Osteocyte (in vitro differentiated cells): ENCODE data around the gene TMEM109. TPM values are rescaled to one million over a fixed set of nuclear protein-coding genes. Genes with fewer than 3 reads are reported as not detected.

Experiments
- DNase-seq: peaks from one replicate; pipeline ENCODE4 v3.0.0; 2021; ENCODE audit warnings: mixed read lengths; ENCODE audit not compliant: unreplicated experiment; ENCODE audit errors: extremely low spot score
- H3K27ac Mint-ChIP-seq: one replicate; pipeline ENCODE4 v1.8.0; 2021; ENCODE audit warnings: mild to moderate bottlenecking, mixed read lengths; ENCODE audit not compliant: unreplicated experiment
- H3K27me3 Mint-ChIP-seq: one replicate; pipeline ENCODE4 v1.8.0; 2021; ENCODE audit warnings: mixed read lengths; ENCODE audit not compliant: unreplicated experiment
- H3K36me3 Mint-ChIP-seq: one replicate; pipeline ENCODE4 v1.8.0; 2021; ENCODE audit warnings: mixed read lengths; ENCODE audit not compliant: unreplicated experiment
- H3K4me1 Mint-ChIP-seq: one replicate; pipeline ENCODE4 v1.8.0; 2021; ENCODE audit warnings: mixed read lengths; ENCODE audit not compliant: unreplicated experiment
- H3K4me3 Mint-ChIP-seq: one replicate; pipeline ENCODE4 v1.8.0; 2021; ENCODE audit warnings: mild to moderate bottlenecking, moderate library complexity, mixed read lengths; ENCODE audit not compliant: unreplicated experiment
- H3K9me3 Mint-ChIP-seq: one replicate; pipeline ENCODE4 v1.8.0; 2021; ENCODE audit warnings: mixed read lengths; ENCODE audit not compliant: unreplicated experiment
- total RNA-seq: library from RNA; stranded (reverse); gene quantifications from 2 replicates; pipeline ENCODE4 v1.2.1, GENCODE V29; 2021
- TF ChIP-seq, protein P1 (sequence below): fragments of 200-600 bp; sonication (generic); IDR thresholded peaks from 2 replicates; pipeline ENCODE4 v1.5.0; 2021; ENCODE audit warnings: antibody characterized with exemption, mild to moderate bottlenecking, moderate library complexity

Gene TMEM109
- total RNA-seq, 1 donor from 2014 or later, result 152 TPM

DNA sequence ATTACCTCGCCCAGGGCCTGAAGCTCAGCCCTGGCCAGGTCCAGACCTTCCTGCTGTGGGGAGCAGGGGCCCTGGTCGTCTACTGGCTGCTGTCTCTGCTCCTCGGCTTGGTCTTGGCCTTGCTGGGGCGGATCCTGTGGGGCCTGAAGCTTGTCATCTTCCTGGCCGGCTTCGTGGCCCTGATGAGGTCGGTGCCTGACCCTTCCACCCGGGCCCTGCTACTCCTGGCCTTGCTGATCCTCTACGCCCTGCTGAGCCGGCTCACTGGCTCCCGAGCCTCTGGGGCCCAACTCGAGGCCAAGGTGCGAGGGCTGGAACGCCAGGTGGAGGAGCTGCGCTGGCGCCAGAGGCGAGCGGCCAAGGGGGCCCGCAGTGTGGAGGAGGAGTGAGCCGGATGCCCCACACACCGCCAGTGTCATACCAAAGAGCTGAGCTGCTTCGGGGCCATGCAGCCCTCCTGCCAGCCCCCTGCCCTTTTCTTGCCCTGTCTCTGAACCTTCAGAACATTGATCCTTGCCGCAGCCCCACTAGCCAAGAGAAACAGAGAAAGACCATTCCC, 7.9 kb downstream of the TMEM109 start:
- H3K4me3 Mint-ChIP-seq, result no peak overlapping the region
- no peak overlapping the region for H3K27ac Mint-ChIP-seq
- TF ChIP-seq, protein P1, sequence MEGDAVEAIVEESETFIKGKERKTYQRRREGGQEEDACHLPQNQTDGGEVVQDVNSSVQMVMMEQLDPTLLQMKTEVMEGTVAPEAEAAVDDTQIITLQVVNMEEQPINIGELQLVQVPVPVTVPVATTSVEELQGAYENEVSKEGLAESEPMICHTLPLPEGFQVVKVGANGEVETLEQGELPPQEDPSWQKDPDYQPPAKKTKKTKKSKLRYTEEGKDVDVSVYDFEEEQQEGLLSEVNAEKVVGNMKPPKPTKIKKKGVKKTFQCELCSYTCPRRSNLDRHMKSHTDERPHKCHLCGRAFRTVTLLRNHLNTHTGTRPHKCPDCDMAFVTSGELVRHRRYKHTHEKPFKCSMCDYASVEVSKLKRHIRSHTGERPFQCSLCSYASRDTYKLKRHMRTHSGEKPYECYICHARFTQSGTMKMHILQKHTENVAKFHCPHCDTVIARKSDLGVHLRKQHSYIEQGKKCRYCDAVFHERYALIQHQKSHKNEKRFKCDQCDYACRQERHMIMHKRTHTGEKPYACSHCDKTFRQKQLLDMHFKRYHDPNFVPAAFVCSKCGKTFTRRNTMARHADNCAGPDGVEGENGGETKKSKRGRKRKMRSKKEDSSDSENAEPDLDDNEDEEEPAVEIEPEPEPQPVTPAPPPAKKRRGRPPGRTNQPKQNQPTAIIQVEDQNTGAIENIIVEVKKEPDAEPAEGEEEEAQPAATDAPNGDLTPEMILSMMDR, result no peak
- peaks cover 20% of the 10 kb centered on the region for H3K36me3 Mint-ChIP-seq
- no peaks in the 10 kb centered on the region for H3K9me3 Mint-ChIP-seq
- no peaks in the 10 kb centered on the region for H3K27me3 Mint-ChIP-seq
- no peak for DNase-seq
- H3K4me1 Mint-ChIP-seq, result peaks cover 29% of the 10 kb centered on the region

DNA sequence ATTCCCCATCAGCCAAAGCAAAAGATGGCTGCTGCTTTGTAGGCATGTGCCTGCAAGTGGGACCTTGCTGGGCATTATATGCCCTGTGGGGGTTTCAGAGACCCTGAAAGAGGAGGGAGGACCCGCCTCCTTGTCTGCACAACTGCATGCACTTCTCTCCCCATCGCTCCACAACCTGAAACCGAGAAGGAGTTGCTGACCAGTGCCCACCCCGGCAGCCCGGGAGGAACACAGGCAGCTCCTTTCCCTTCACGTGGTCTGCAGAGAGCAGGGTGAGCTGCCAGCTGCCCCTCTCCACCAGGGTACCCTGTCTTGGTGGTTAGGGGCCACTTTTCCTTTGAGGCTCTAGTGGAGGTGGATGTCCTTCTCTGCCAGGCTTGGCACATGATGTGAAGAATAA, 8.9 kb downstream of the TMEM109 start:
- H3K27ac Mint-ChIP-seq, result no peak overlapping the region
- H3K4me1 Mint-ChIP-seq, result peaks cover 23% of the 10 kb centered on the region
- no peaks in the 10 kb centered on the region for H3K9me3 Mint-ChIP-seq
- no peak overlapping the region for H3K4me3 Mint-ChIP-seq
- no peaks in the 10 kb centered on the region for H3K27me3 Mint-ChIP-seq
- DNase-seq, result no peak
- TF ChIP-seq, protein P1, result no peak
- H3K36me3 Mint-ChIP-seq, result peaks cover 16% of the 10 kb centered on the region

DNA sequence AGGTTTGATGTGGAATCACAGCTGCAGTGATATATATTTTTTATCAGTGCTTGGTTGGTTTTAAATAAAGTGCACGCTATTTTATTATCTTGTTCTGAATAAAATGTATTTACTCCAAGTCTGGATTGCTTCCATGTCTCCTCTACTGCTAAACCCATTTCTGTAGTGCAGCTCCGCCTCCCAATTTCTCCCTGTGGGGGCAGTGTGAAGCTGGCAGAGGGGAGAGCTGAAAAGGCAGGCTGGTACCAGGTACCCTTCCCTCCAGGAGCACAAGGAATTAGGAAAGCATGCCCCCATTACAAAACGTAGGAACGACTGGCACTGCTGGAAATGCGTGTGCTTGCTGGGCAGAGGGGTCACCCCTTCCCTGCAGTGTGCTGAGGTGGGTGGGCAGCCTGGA, 9.4 kb downstream of the TMEM109 start:
- H3K4me3 Mint-ChIP-seq, result no peak overlapping the region
- no peaks in the 10 kb centered on the region for H3K27me3 Mint-ChIP-seq
- no peaks in the 10 kb centered on the region for H3K9me3 Mint-ChIP-seq
- peaks cover 23% of the 10 kb centered on the region for H3K4me1 Mint-ChIP-seq
- no peak overlapping the region for H3K27ac Mint-ChIP-seq
- DNase-seq, result no peak
- H3K36me3 Mint-ChIP-seq, result peaks cover 16% of the 10 kb centered on the region
- TF ChIP-seq, protein P1, result no peak

DNA sequence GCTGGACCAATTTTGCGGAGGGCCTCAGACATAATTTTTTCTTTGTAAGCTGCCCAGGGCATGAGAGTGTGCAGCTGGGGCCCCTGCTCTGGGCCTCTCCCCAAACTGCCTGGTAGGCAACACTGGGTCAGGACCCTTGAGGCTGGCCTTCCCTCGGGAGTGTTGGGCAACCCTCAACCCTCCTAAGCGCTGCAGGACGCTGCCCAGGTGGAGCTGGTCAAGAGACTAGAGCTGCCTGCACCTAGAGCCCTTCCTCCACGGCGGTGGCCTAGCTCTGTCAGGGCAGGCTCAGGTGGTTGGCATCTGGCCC, 9.8 kb downstream of the TMEM109 start:
- no peak for DNase-seq
- H3K36me3 Mint-ChIP-seq, result peaks cover 16% of the 10 kb centered on the region
- no peaks in the 10 kb centered on the region for H3K9me3 Mint-ChIP-seq
- peaks cover 22% of the 10 kb centered on the region for H3K4me1 Mint-ChIP-seq
- no peaks in the 10 kb centered on the region for H3K27me3 Mint-ChIP-seq
- H3K27ac Mint-ChIP-seq, result no peak overlapping the region
- TF ChIP-seq, protein P1, result no peak
- peak overlapping the region; percentile 78 for H3K4me3 Mint-ChIP-seq

DNA sequence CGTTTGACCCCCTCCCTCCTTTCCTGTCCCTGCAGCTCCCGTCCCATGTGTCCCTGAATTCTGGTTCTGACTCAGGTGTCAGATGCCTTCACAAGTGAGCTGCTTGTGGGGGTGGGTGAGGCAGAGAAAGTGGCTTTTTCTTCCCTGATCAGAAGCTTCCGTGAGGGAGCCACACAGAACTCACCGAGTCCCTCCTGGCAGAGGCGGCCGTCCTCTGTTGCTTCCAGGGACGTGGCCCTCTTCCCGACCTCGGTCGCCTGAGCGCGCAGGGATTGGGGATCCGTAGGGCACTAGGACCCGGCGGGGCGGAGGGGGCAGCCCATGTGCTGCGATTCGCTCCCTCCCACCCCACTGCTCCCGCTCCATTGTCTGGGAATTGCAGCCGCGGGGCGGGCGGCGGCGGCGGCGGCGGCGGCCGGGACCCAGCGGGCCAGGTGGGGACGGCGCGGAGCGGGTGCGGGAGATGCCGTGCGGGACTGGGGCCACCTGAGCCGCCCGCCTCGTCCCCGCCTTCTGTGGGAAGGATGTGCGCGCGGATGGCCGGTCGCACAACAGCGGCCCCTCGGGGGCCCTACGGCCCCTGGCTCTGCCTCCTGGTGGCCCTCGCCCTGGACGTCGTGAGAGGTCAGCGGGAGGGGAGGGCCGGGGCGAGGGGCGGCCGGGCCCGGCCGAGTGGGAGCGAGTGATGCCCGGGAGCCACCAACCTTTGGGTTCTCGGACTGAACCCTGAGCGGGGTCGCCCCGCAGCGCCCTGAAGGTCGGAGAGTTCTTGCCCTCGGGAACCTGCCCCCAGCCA, 10.3 kb downstream of the TMEM109 start, which contains the start of gene TMEM132A:
Gene TMEM132A, plus strand, starts transcription at position 351 of the 796 bp plus-strand sequence. Its CDS starts 174 bp downstream, at position 525.
- peaks cover 17% of the 10 kb centered on the region for H3K36me3 Mint-ChIP-seq
- no peak for DNase-seq
- H3K27me3 Mint-ChIP-seq, result no peaks in the 10 kb centered on the region
- no peaks in the 10 kb centered on the region for H3K9me3 Mint-ChIP-seq
- H3K27ac Mint-ChIP-seq, result no peak within 1 kb of the TSS
- peaks cover 17% of the 10 kb centered on the region for H3K4me1 Mint-ChIP-seq
- TF ChIP-seq, protein P1, result no peak
- peak within 1 kb of the TSS; percentile 78 for H3K4me3 Mint-ChIP-seq
